ENCODE data around the gene SELP. TPM values are rescaled to one million over a fixed set of nuclear protein-coding genes. Genes with fewer than 3 reads are reported as not detected.

Gene SELP
- total and polyA plus RNA-seq, 4 donors: 1.7 to 8.1 (median 2.4) TPM

- Histone ChIP-seq H3K27ac (ENCODE audit: low read depth in 1 of 2, low read length in 2 of 2) (peak overlapping the region; percentile 5 to 20), H3K9me3 (ENCODE audit: control insufficient read depth in 4 of 4, low read length in 3 of 4) (no peaks in the 10 kb centered on the region), H3K9ac (ENCODE audit: low read depth in 1 of 2, low read length in 2 of 2) (no peak overlapping the region), H3K36me3 (ENCODE audit: control insufficient read depth in 4 of 4, insufficient read depth in 3 of 4, low read depth in 1 of 4, low read length in 3 of 4) (peaks cover 4 to 75% (median 49%) of the 10 kb centered on the region in 4 donors), H3K4me1 (ENCODE audit: control insufficient read depth in 4 of 4, insufficient read depth in 4 of 4, low read length in 3 of 4) (peaks cover 0 to 3% (median 0%) of the 10 kb centered on the region in 4 donors), H3K27me3 (ENCODE audit: control insufficient read depth in 4 of 4, insufficient read depth in 4 of 4, low read length in 3 of 4) (no peaks in the 10 kb centered on the region), H3K4me3 (ENCODE audit: low read depth in 1 of 3, low read length in 3 of 3) (no peak overlapping the region)
- DNase-seq (ENCODE audit: low spot score): no peak
- TF ChIP-seq GABPA (IDR thresholded peaks at IDR 0.05 in 1 of 2, conservative IDR thresholded peaks at IDR 0.05 in 1 of 2): peak in 1 of 2 donors; percentile 27
- TF ChIP-seq EGR1 (IDR thresholded peaks at IDR 0.05; ENCODE audit: low read depth in 2 of 2): no peak
- TF ChIP-seq SP1 (IDR thresholded peaks at IDR 0.05): peak; percentile 63
- peak; percentile 67 for TF ChIP-seq CTCF (IDR thresholded peaks at IDR 0.05; ENCODE audit: low read depth, low read length, missing input control)
- TF ChIP-seq JUND (IDR thresholded peaks at IDR 0.05): peak; percentile 90 to 92
- peak; percentile 9 for TF ChIP-seq ZBTB33 (IDR thresholded peaks at IDR 0.05)
- TF ChIP-seq MAX (IDR thresholded peaks at IDR 0.05): peak; percentile 30
- TF ChIP-seq HNF4G (IDR thresholded peaks at IDR 0.05): peak; percentile 77
- TF ChIP-seq TAF1 (conservative IDR thresholded peaks at IDR 0.05): no peak
- peak; percentile 95 for TF ChIP-seq ATF3 (IDR thresholded peaks at IDR 0.05)
- peak; percentile 85 to 89 for TF ChIP-seq RAD21 (IDR thresholded peaks at IDR 0.05)
- peak; percentile 84 for TF ChIP-seq NR2F2 (IDR thresholded peaks at IDR 0.05)
- peak; percentile 90 to 92 for TF ChIP-seq HNF4A (conservative IDR thresholded peaks at IDR 0.05)
- no peak for TF ChIP-seq FOXA1 (IDR thresholded peaks at IDR 0.05)
- peak; percentile 75 for TF ChIP-seq FOXA2 (IDR thresholded peaks at IDR 0.05)
- TF ChIP-seq RXRA (IDR thresholded peaks at IDR 0.05): peak; percentile 84 to 85
- TF ChIP-seq YY1 (IDR thresholded peaks at IDR 0.05): peak; percentile 37
- no peak for TF ChIP-seq REST (IDR thresholded peaks at IDR 0.05)
- 53% methylated on average over 15 of the region's 15 CpGs for WGBS
These were observed 83.6 kb downstream of the SELP start for GRCh38 chr1:169546087-169546995.

Data from liver (tissue), 9 donors.